HFF-Myc (cell line): ENCODE data around the gene REEP3.

Experiments used
- DNase-seq: peaks from one replicate; pipeline ENCODE4 v3.0.0-alpha.2; 2011; ENCODE audit warnings: low read depth; ENCODE audit errors: extremely low read depth
- H3K4me3 ChIP-seq: replicated peaks from 2 replicates; pipeline ENCODE4 v1.5.1; 2011; ENCODE audit warnings: low read depth, mild to moderate bottlenecking, control low read depth, low read length
- CTCF ChIP-seq: IDR thresholded peaks from 2 replicates; pipeline ENCODE4 v1.5.1; 2012; ENCODE audit warnings: mild to moderate bottlenecking, low read depth, low read length, control low read depth; ENCODE audit errors: missing control alignments

The REEP3 gene

GRCh38 chr10:63530409-63530808, 9.2 kb downstream of the REEP3 start:
- H3K4me3 ChIP-seq: no peak overlapping the region
- no peak for DNase-seq
- TF ChIP-seq CTCF: no peak

- no peak overlapping the region for H3K4me3 ChIP-seq
- no peak for DNase-seq
- TF ChIP-seq CTCF: no peak
Observed at GRCh38 chr10:63534723-63535122, 13.5 kb downstream of the REEP3 start.

- DNase-seq: no peak
- no peak overlapping the region for H3K4me3 ChIP-seq
- TF ChIP-seq CTCF: no peak
Observed at GRCh38 chr10:63536698-63537097, 15.5 kb downstream of the REEP3 start.

DNA sequence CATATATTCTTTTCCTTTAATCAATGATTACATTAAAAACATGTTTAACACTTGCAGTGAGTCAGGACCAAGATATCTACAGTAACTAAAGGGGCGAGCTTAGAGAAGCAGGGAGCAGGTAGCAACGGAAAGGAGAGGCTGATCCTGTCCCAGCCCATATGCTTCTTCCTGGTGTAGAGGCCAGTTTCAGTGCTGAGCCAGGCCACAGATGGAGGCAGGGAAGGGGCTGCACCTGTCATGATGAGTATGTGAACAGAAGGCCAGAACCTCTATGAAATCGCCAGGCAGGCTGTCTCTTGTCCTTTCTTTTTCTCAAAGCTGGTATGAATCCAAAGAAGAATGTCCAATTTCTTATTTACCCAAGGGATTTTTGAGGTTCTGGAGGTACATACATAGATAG, 16.3 kb downstream of the REEP3 start:
- no peak for TF ChIP-seq CTCF
- no peak overlapping the region for H3K4me3 ChIP-seq
- no peak for DNase-seq

- H3K4me3 ChIP-seq: no peak overlapping the region
- DNase-seq: no peak
Observed at GRCh38 chr10:63539377-63539776, 18.2 kb downstream of the REEP3 start.

GRCh38 chr10:63539994-63540393, 18.8 kb downstream of the REEP3 start:
- no peak for DNase-seq
- no peak overlapping the region for H3K4me3 ChIP-seq
- no peak for TF ChIP-seq CTCF

More at GRCh38 chr10:63539377-63539776, 18.2 kb downstream of the REEP3 start:
- no peak for TF ChIP-seq CTCF

DNA sequence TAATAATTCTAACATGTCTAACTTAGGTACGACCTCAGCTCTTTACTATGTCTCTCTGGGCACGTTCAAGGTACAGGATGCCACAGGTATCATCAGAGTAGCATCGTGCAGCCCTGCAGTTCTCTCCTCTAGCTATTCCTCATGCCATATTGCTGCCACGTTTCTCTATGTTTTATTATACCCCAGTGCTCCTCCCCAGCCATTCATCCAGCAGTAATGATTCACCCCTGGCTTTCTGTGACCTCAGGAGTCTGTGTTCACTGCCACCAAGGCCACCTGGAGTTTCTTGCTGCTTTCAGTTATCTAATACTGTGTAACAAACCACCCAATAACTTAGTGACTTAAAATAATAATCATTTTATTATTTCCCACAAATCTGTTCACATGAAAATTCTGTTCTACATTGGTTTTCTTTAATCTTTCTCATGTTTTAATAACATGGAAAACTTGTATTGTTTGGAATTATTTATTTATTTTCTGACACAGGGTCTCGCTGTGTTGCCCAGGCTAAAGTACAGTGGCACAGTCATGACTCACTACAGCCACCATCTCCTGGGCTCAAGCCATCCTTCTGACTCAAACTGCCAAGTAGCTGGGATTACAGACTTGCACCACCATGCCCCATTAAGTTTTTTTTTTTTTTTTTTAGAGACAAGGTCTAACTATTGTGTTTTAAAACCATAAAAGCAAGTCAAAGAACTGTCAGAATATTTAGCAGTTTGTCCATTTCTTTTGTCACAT, 21.8 kb downstream of the REEP3 start:
- no peak for TF ChIP-seq CTCF
- H3K4me3 ChIP-seq: no peak overlapping the region
- DNase-seq: no peak
